H9 (cell line): Measurements from ENCODE around the gene DNASE1L1. TPM values are rescaled to one million over a fixed set of nuclear protein-coding genes. Genes with fewer than 3 reads are reported as not detected.

ENCODE experiments used
- DNase-seq: peaks from one replicate; pipeline ENCODE4 v3.0.0-alpha.2; 2017
- H2AFZ ChIP-seq: one replicate; pipeline ENCODE4 v1.6.1; 2013; ENCODE audit warnings: mild to moderate bottlenecking, low read length, control low read depth, moderate library complexity
- H2AK5ac ChIP-seq: 2 replicates; pipeline ENCODE4 v1.6.1; 2013; ENCODE audit warnings: low read length, control low read depth, mixed read lengths; ENCODE audit not compliant: insufficient read length
- H2BK120ac ChIP-seq: one replicate; pipeline ENCODE4 v1.6.1; 2013; ENCODE audit warnings: low read depth, mild to moderate bottlenecking, low read length, control low read depth, inconsistent platforms; ENCODE audit not compliant: poor library complexity, severe bottlenecking
- H2BK12ac ChIP-seq: 2 replicates; pipeline ENCODE4 v1.6.1; 2013; ENCODE audit warnings: low read length, control low read depth, mixed read lengths, low read depth; ENCODE audit not compliant: insufficient read length
- H2BK15ac ChIP-seq: 2 replicates; pipeline ENCODE4 v1.6.1; 2013; ENCODE audit warnings: low read depth, low read length, control low read depth
- H2BK20ac ChIP-seq: one replicate; pipeline ENCODE4 v1.6.1; 2013; ENCODE audit warnings: low read depth, mild to moderate bottlenecking, low read length, control low read depth, inconsistent platforms; ENCODE audit not compliant: poor library complexity, severe bottlenecking
- H2BK5ac ChIP-seq: 2 replicates; pipeline ENCODE4 v1.6.1; 2013; ENCODE audit warnings: low read length, control low read depth, mixed read lengths; ENCODE audit not compliant: insufficient read length
- H3K14ac ChIP-seq: 2 replicates; pipeline ENCODE4 v1.6.1; 2013; ENCODE audit warnings: low read length, control low read depth; ENCODE audit not compliant: insufficient read depth
- H3K18ac ChIP-seq: 2 replicates; pipeline ENCODE4 v1.6.1; 2013; ENCODE audit warnings: low read depth, mild to moderate bottlenecking, mixed read lengths, low read length, control low read depth; ENCODE audit not compliant: insufficient read length
- H3K23ac ChIP-seq: 2 replicates; pipeline ENCODE4 v1.6.1; 2013; ENCODE audit warnings: low read length, control low read depth, mixed read lengths, low read depth; ENCODE audit not compliant: insufficient read length
- H3K23me2 ChIP-seq: 2 replicates; pipeline ENCODE4 v1.6.1; 2013; ENCODE audit warnings: low read depth, mild to moderate bottlenecking, mixed read lengths, low read length, control low read depth; ENCODE audit not compliant: insufficient read length, poor library complexity, severe bottlenecking
- H3K27ac ChIP-seq: 2 replicates; pipeline ENCODE4 v1.5.1; 2013; ENCODE audit warnings: low read length, control low read depth, mixed read lengths, low read depth; ENCODE audit not compliant: insufficient read length
- H3K27me3 ChIP-seq: 2 replicates; pipeline ENCODE4 v1.6.1; 2013; ENCODE audit warnings: low read length, control low read depth, inconsistent platforms; ENCODE audit not compliant: insufficient read depth
- H3K4ac ChIP-seq: 2 replicates; pipeline ENCODE4 v1.6.1; 2013; ENCODE audit warnings: low read depth, mild to moderate bottlenecking, control low read depth, inconsistent platforms, low read length, moderate library complexity
- H3K4me1 ChIP-seq: 2 replicates; pipeline ENCODE4 v1.6.1; 2013; ENCODE audit warnings: low read length, control low read depth, inconsistent platforms; ENCODE audit not compliant: insufficient read depth
- H3K4me2 ChIP-seq: 2 replicates; pipeline ENCODE4 v1.6.1; 2013; ENCODE audit warnings: low read length, control low read depth, mixed read lengths; ENCODE audit not compliant: insufficient read length, insufficient read depth
- H3K56ac ChIP-seq: 2 replicates; pipeline ENCODE4 v1.6.1; 2013; ENCODE audit warnings: low read depth, mild to moderate bottlenecking, mixed read lengths, low read length, control low read depth; ENCODE audit not compliant: insufficient read length
- H3K79me1 ChIP-seq: 2 replicates; pipeline ENCODE4 v1.6.1; 2013; ENCODE audit warnings: low read depth, mild to moderate bottlenecking, moderate library complexity, low read length, control low read depth, inconsistent platforms; ENCODE audit not compliant: insufficient read depth, poor library complexity, severe bottlenecking
- H3K79me2 ChIP-seq: 2 replicates; pipeline ENCODE4 v1.6.1; 2013; ENCODE audit warnings: low read length, control low read depth, inconsistent platforms; ENCODE audit not compliant: insufficient read depth
- H3K9ac ChIP-seq: 2 replicates; pipeline ENCODE4 v1.6.1; 2013; ENCODE audit warnings: low read length, control low read depth, mixed read lengths; ENCODE audit not compliant: insufficient read length; ENCODE audit errors: extremely low read depth
- H3K9me3 ChIP-seq: one replicate; pipeline ENCODE4 v1.6.1; 2013; ENCODE audit warnings: low read depth, low read length, inconsistent platforms; ENCODE audit not compliant: control insufficient read depth
- H3T11ph ChIP-seq: one replicate; pipeline ENCODE4 v1.6.1; 2013; ENCODE audit warnings: mild to moderate bottlenecking, low read length, control low read depth, inconsistent platforms
- H4K20me1 ChIP-seq: one replicate; pipeline ENCODE4 v1.6.1; 2013; ENCODE audit not compliant: control insufficient read depth, insufficient read length, insufficient read depth
- H4K5ac ChIP-seq: 2 replicates; pipeline ENCODE4 v1.6.1; 2013; ENCODE audit warnings: low read depth, mild to moderate bottlenecking, mixed read lengths, low read length, control low read depth; ENCODE audit not compliant: insufficient read length
- H4K8ac ChIP-seq: replicated peaks from 2 replicates; pipeline ENCODE4 v1.6.1; 2013; ENCODE audit warnings: low read length, control low read depth, mixed read lengths, low read depth; ENCODE audit not compliant: insufficient read length
- H4K91ac ChIP-seq: 2 replicates; pipeline ENCODE4 v1.6.1; 2013; ENCODE audit warnings: low read depth, mild to moderate bottlenecking, moderate library complexity, mixed read lengths, low read length, control low read depth; ENCODE audit not compliant: insufficient read length
- H3K27ac Mint-ChIP-seq, 3 experiments: 2 replicates in 2 of 3; 3 replicates in 1 of 3; pipeline ENCODE4 v1.8.0; 2020 to 2021; ENCODE audit warnings: mixed read lengths in 3 of 3, mild to moderate bottlenecking in 1 of 3, moderate library complexity in 1 of 3
- H3K27me3 Mint-ChIP-seq: 2 replicates; pipeline ENCODE4 v1.8.0; 2021; ENCODE audit warnings: low read depth, mild to moderate bottlenecking, moderate library complexity, mixed read lengths
- H3K36me3 Mint-ChIP-seq, 3 experiments: 2 replicates in 2 of 3; 3 replicates in 1 of 3; pipeline ENCODE4 v1.8.0; 2020 to 2021; ENCODE audit warnings: low read depth in 3 of 3, mixed read lengths in 3 of 3; ENCODE audit not compliant: insufficient read depth in 1 of 3
- H3K4me1 Mint-ChIP-seq, 2 experiments: 2 replicates each; pipeline ENCODE4 v1.8.0; 2020; ENCODE audit warnings: mixed read lengths in 2 of 2
- H3K4me3 Mint-ChIP-seq, 2 experiments: 2 replicates in 1 of 2; 3 replicates in 1 of 2; pipeline ENCODE4 v1.8.0; 2020 to 2021; ENCODE audit warnings: mild to moderate bottlenecking in 2 of 2, mixed read lengths in 2 of 2, moderate library complexity in 1 of 2
- H3K9me3 Mint-ChIP-seq, 2 experiments: 2 replicates in 1 of 2; 3 replicates in 1 of 2; pipeline ENCODE4 v1.8.0; 2020; ENCODE audit warnings: mild to moderate bottlenecking in 2 of 2, mixed read lengths in 2 of 2, moderate library complexity in 1 of 2
- WGBS: extraction: QIAGEN DNeasy Blood & Tissue Kit; methylation state at CpG from one replicate; pipeline ENCODE4 v1.1.7; 2013; ENCODE audit warnings: missing lambda C conversion rate, low lambda C conversion rate, mixed read lengths; ENCODE audit not compliant: insufficient read length; ENCODE audit errors: extremely low coverage; 5-methylcytosine and 5-hydroxymethylcytosine counted together
- total RNA-seq: library from RNA; stranded (reverse); gene quantifications from 2 replicates; pipeline ENCODE4 v1.2.1, GENCODE V29; 2021
- TF ChIP-seq, protein P1 (sequence below): fragments of 200-600 bp; sonication (generic); conservative IDR thresholded peaks from 3 replicates; pipeline ENCODE4 v1.8.0; 2021; ENCODE audit warnings: antibody characterized with exemption, mild to moderate bottlenecking

Gene DNASE1L1
- total RNA-seq, 1 experiment from 2014 or later, result 14.5 TPM

DNA sequence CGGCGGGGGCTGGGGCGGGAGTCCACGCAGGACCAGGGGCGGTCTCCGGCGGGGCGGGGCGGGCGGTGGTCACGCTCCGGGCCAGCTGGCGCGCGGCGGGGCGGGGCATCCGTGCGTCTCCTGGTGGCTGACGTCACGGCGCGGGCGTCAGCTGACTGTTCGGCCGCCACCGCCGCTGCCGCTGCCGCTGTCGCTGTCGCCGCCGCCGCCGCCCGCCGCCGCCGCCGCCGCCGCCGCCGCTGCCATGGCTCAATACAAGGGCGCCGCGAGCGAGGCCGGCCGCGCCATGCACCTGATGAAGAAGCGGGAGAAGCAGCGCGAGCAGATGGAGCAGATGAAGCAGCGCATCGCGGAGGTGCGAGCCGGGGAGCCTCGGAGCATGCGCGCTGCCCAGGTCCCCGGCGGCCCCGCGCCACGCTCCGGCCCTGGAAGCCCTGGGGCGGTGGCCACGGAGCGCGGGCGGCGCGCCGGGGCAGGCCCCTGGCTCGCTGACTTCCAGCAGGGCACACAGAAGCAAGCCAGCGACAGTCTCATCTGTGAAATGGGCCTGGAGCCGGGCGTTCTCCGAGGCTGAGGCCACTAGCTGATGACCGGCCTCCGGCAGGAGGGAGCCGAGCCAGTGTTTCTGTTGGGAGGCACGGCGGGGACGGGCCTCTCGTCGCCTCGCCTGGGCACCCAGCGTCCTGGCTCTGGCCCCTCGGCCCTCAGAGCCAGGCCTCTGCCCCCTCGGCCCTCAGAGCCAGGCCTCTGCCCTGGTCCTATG is 35.1 kb upstream of the DNASE1L1 start, which contains the start of gene FAM50A:
Gene FAM50A (plus strand): TSS at position 150 of the 763 bp plus-strand sequence. CDS start 95 bp downstream, at position 245.
- Histone ChIP-seq H2BK15ac (no peak within 1 kb of the TSS), H2AFZ (no peak within 1 kb of the TSS), H3K4ac (no peak within 1 kb of the TSS), H2BK120ac (no peak within 1 kb of the TSS), H3K9me3 (peaks cover 34% of the 10 kb centered on the region), H4K5ac (no peak within 1 kb of the TSS), H3K23ac (no peak within 1 kb of the TSS), H3K18ac (no peak within 1 kb of the TSS), H3K79me1 (no peaks in the 10 kb centered on the region), H3K56ac (no peak within 1 kb of the TSS), H3K27ac (no peak within 1 kb of the TSS), H3K14ac (no peak within 1 kb of the TSS; the same call in 1 of the 2 replicates), H3K9ac (peak within 1 kb of the TSS; percentile 35), H3K79me2 (no peaks in the 10 kb centered on the region), H3K23me2 (peaks cover 2% of the 10 kb centered on the region), H4K91ac (no peak within 1 kb of the TSS), H2BK20ac (no peak within 1 kb of the TSS), H4K20me1 (no peaks in the 10 kb centered on the region), H2BK12ac (no peak within 1 kb of the TSS), H3K4me2 (peak within 1 kb of the TSS; percentile 37), H2BK5ac (no peak within 1 kb of the TSS), H3K4me1 (no peaks in the 10 kb centered on the region), H3T11ph (no peak within 1 kb of the TSS), H2AK5ac (no peak within 1 kb of the TSS), H4K8ac (no peak within 1 kb of the TSS), H3K27me3 (no peaks in the 10 kb centered on the region)
- H3K27me3 Mint-ChIP-seq, result no peaks in the 10 kb centered on the region; the same call in none of the 2 replicates
- no CpG with 5 or more reads among the region's 94 CpGs for WGBS
- H3K27ac Mint-ChIP-seq, result peak within 1 kb of the TSS in 1 of 3 experiments; percentile 57; a peak in 3 of 7 replicates
- H3K9me3 Mint-ChIP-seq, result peaks cover 63 to 78% of the 10 kb centered on the region in 2 experiments
- peak within 1 kb of the TSS; percentile 66 to 82 for H3K4me3 Mint-ChIP-seq
- peaks cover 30 to 71% (median 59%) of the 10 kb centered on the region in 3 experiments for H3K36me3 Mint-ChIP-seq
- TF ChIP-seq, protein P1, sequence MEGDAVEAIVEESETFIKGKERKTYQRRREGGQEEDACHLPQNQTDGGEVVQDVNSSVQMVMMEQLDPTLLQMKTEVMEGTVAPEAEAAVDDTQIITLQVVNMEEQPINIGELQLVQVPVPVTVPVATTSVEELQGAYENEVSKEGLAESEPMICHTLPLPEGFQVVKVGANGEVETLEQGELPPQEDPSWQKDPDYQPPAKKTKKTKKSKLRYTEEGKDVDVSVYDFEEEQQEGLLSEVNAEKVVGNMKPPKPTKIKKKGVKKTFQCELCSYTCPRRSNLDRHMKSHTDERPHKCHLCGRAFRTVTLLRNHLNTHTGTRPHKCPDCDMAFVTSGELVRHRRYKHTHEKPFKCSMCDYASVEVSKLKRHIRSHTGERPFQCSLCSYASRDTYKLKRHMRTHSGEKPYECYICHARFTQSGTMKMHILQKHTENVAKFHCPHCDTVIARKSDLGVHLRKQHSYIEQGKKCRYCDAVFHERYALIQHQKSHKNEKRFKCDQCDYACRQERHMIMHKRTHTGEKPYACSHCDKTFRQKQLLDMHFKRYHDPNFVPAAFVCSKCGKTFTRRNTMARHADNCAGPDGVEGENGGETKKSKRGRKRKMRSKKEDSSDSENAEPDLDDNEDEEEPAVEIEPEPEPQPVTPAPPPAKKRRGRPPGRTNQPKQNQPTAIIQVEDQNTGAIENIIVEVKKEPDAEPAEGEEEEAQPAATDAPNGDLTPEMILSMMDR, result no peak
- peak; percentile 51 for DNase-seq
- H3K4me1 Mint-ChIP-seq, result peaks cover 3 to 5% of the 10 kb centered on the region in 2 experiments; a peak in 2 of 4 replicates
